T-cell (primary cell): ENCODE results near the gene ZNF699. TPM values are rescaled to one million over a fixed set of nuclear protein-coding genes. Genes with fewer than 3 reads are reported as not detected.

Source experiments
- ATAC-seq, 4 experiments: fragments of 200-7000 bp in 3 of 4; fragments of 150-1000 bp in 1 of 4; cut with Tn5 transposase; replicated peaks in 1 of 4; 1 replicate in 3 of 4; 2 replicates in 1 of 4; pipeline ENCODE4 v1.10.0; 2021; ENCODE audit warnings: moderate library complexity in 3 of 4, mild to moderate bottlenecking in 2 of 4, moderate number of reproducible peaks in 1 of 4
- CTCF ChIA-PET, 2 donors: fragments of 300-600 bp; sonication (Branson Sonifier 250); formaldehyde crosslinking; loops; one replicate each; lab custom pipeline; 2022; ENCODE audit warnings: antibody characterized with exemption in 2 of 2; lab: Charles Lee
- POLR2A ChIA-PET, 2 donors: fragments of 300-600 bp; sonication (Branson Sonifier 250); formaldehyde crosslinking; loops; one replicate each; lab custom pipeline; 2022; ENCODE audit warnings: antibody characterized with exemption in 2 of 2; lab: Charles Lee
- DNase-seq, 35 experiments: peaks; one replicate each; pipeline versions ENCODE4 v3.0.0 to v3.0.0-alpha.2; 2013 to 2023
- H3K27ac ChIP-seq: one replicate; pipeline ENCODE4 v1.5.1; 2013; ENCODE audit warnings: low read length
- H3K27me3 ChIP-seq, 2 experiments: replicated peaks in 1 of 2; 1 replicate in 1 of 2; 2 replicates in 1 of 2; pipeline versions ENCODE4 v1.6.1 to v1.7.0; 2013; ENCODE audit warnings: low read length in 1 of 2, mixed read lengths in 1 of 2; ENCODE audit not compliant: control insufficient read depth in 2 of 2, insufficient read depth in 2 of 2; ENCODE audit errors: extremely low read depth in 1 of 2
- H3K36me3 ChIP-seq, 2 donors: 1 replicate in 1 of 2; 2 replicates in 1 of 2; pipeline versions ENCODE4 v1.6.1 to v1.7.0; 2013; ENCODE audit warnings: low read length in 1 of 2; ENCODE audit not compliant: control insufficient read depth in 2 of 2, insufficient read depth in 1 of 2; ENCODE audit errors: extremely low read depth in 1 of 2
- H3K4me1 ChIP-seq, 2 experiments: 1 replicate in 1 of 2; 2 replicates in 1 of 2; pipeline versions ENCODE4 v1.6.1 to v1.7.0; 2013; ENCODE audit warnings: low read length in 2 of 2, mixed read lengths in 1 of 2; ENCODE audit not compliant: insufficient read depth in 2 of 2, control insufficient read depth in 1 of 2; ENCODE audit errors: extremely low read depth in 1 of 2
- H3K4me3 ChIP-seq, 2 donors: 1 replicate in 1 of 2; 2 replicates in 1 of 2; pipeline versions ENCODE4 v1.5.1 to v1.7.0; 2013; ENCODE audit warnings: mild to moderate bottlenecking in 2 of 2, low read length in 1 of 2, moderate library complexity in 1 of 2; ENCODE audit not compliant: control insufficient read depth in 1 of 2; ENCODE audit errors: extremely low read depth in 1 of 2
- H3K9me3 ChIP-seq: 2 replicates; pipeline ENCODE4 v1.7.0; 2013
- H3K27ac Mint-ChIP-seq, 2 donors: one replicate each; pipeline ENCODE4 v1.8.0; 2020 to 2021; ENCODE audit warnings: mild to moderate bottlenecking in 2 of 2, mixed read lengths in 2 of 2
- H3K27me3 Mint-ChIP-seq, 2 donors: one replicate each; pipeline ENCODE4 v1.8.0; 2021 to 2022; ENCODE audit warnings: mixed read lengths in 2 of 2
- H3K36me3 Mint-ChIP-seq: one replicate; pipeline ENCODE4 v1.8.0; 2021; ENCODE audit warnings: mixed read lengths
- H3K4me1 Mint-ChIP-seq, 3 donors: one replicate each; pipeline ENCODE4 v1.8.0; 2020 to 2022; ENCODE audit warnings: mixed read lengths in 3 of 3, mild to moderate bottlenecking in 1 of 3
- H3K4me3 Mint-ChIP-seq, 3 donors: one replicate each; pipeline ENCODE4 v1.8.0; 2020 to 2022; ENCODE audit warnings: mild to moderate bottlenecking in 3 of 3, mixed read lengths in 3 of 3, moderate library complexity in 3 of 3
- H3K9me3 Mint-ChIP-seq, 3 donors: one replicate each; pipeline ENCODE4 v1.8.0; 2020 to 2022; ENCODE audit warnings: mixed read lengths in 3 of 3
- WGBS: methylation state at CpG from one replicate; pipeline ENCODE4 v1.1.5; 2013; ENCODE audit warnings: missing lambda C conversion rate; ENCODE audit not compliant: insufficient coverage; 5-methylcytosine and 5-hydroxymethylcytosine counted together
- total RNA-seq, 35 experiments: library from RNA in 6 of 35; stranded (reverse) in 6 of 35; fragments of 120-200 nt in 1 of 35; gene quantifications; one replicate each; pipeline versions ENCODE4 v1.2.1 to v1.2.4 and lab custom pipeline; 2013 to 2026

The ZNF699 gene
- total RNA-seq, 5 donors from 2014 or later (not counting 1 experiment from before 2014, with no cell fraction given): 11.3 to 23.0 (median 17.9) TPM

- peaks cover 44% of the 10 kb centered on the region for H3K9me3 ChIP-seq
- ChIA-PET CTCF (interaction anchor here in 1 of 2 donors (0.7 kb wide), 1 partner anchor 27 kb away, joined by 3 read pairs; no protein-coding TSS in a partner anchor), POLR2A (no interaction called here)
- H3K36me3 ChIP-seq: peaks cover 20 to 30% of the 10 kb centered on the region in 2 donors
- Mint-ChIP-seq H3K9me3 (peaks cover 15 to 71% (median 50%) of the 10 kb centered on the region in 3 donors), H3K4me1 (no peaks in the 10 kb centered on the region), H3K27ac (no peak overlapping the region), H3K36me3 (peaks cover 79% of the 10 kb centered on the region), H3K27me3 (no peaks in the 10 kb centered on the region), H3K4me3 (no peak overlapping the region)
- H3K27me3 ChIP-seq: no peaks in the 10 kb centered on the region
- ATAC-seq: no peak
- H3K4me1 ChIP-seq: no peaks in the 10 kb centered on the region
- no peak overlapping the region for H3K27ac ChIP-seq
- DNase-seq: no peak
- no peak overlapping the region for H3K4me3 ChIP-seq
- WGBS: no CpG with 5 or more reads among the region's 2 CpGs
Measured at GRCh38 chr19:9345005-9345404, 35.4 kb upstream of the ZNF699 start.

- ChIA-PET POLR2A (no interaction called here), CTCF (no interaction called here)
- H3K36me3 ChIP-seq: peaks cover 17 to 50% of the 10 kb centered on the region in 2 donors
- ATAC-seq (no peak), DNase-seq (no peak)
- Mint-ChIP-seq H3K36me3 (peaks cover 81% of the 10 kb centered on the region), H3K27ac (no peak overlapping the region), H3K4me3 (no peak overlapping the region), H3K27me3 (no peaks in the 10 kb centered on the region), H3K9me3 (peaks cover 25 to 71% (median 54%) of the 10 kb centered on the region in 3 donors), H3K4me1 (no peaks in the 10 kb centered on the region)
- H3K4me3 ChIP-seq: peak overlapping the region in 1 of 2 donors; percentile 32
- no peak overlapping the region for H3K27ac ChIP-seq
- WGBS: no CpG with 5 or more reads among the region's 6 CpGs
- no peaks in the 10 kb centered on the region for H3K4me1 ChIP-seq
- no peaks in the 10 kb centered on the region for H3K27me3 ChIP-seq
- H3K9me3 ChIP-seq: peaks cover 53% of the 10 kb centered on the region
Measured at GRCh38 chr19:9342610-9343304, 33.1 kb upstream of the ZNF699 start.

- ChIA-PET POLR2A (no interaction called here), CTCF (no interaction called here)
- Histone ChIP-seq H3K9me3 (peaks cover 21% of the 10 kb centered on the region), H3K27me3 (no peaks in the 10 kb centered on the region), H3K4me1 (peaks cover 0 to 2% of the 10 kb centered on the region in 2 experiments), H3K36me3 (peaks cover 10 to 32% of the 10 kb centered on the region in 2 donors), H3K27ac (no peak overlapping the region), H3K4me3 (no peak overlapping the region)
- peaks cover 17 to 62% (median 43%) of the 10 kb centered on the region in 3 donors for H3K9me3 Mint-ChIP-seq
- H3K4me3 Mint-ChIP-seq: no peak overlapping the region
- H3K4me1 Mint-ChIP-seq: peaks cover 13 to 16% (median 15%) of the 10 kb centered on the region in 3 donors
- H3K36me3 Mint-ChIP-seq: peaks cover 81% of the 10 kb centered on the region
- DNase-seq (no peak), ATAC-seq (no peak)
- H3K27me3 Mint-ChIP-seq: no peaks in the 10 kb centered on the region
- H3K27ac Mint-ChIP-seq: no peak overlapping the region
Measured at GRCh38 chr19:9329999-9330398, 20.4 kb upstream of the ZNF699 start.

- Mint-ChIP-seq H3K27ac (peak overlapping the region; percentile 70 to 97), H3K4me3 (peak overlapping the region; percentile 84 to 95 (median 90)), H3K36me3 (peaks cover 45% of the 10 kb centered on the region), H3K4me1 (peaks cover 29 to 33% (median 31%) of the 10 kb centered on the region in 3 donors), H3K27me3 (no peaks in the 10 kb centered on the region), H3K9me3 (peaks cover 0 to 37% (median 25%) of the 10 kb centered on the region in 3 donors)
- Histone ChIP-seq H3K9me3 (peaks cover 8% of the 10 kb centered on the region), H3K27me3 (no peaks in the 10 kb centered on the region), H3K27ac (peak overlapping the region; percentile 78), H3K4me3 (peak overlapping the region; percentile 71 to 73), H3K36me3 (peaks cover 2 to 5% of the 10 kb centered on the region in 2 donors), H3K4me1 (peaks cover 4 to 21% of the 10 kb centered on the region in 2 experiments)
- no peak for ATAC-seq
- ChIA-PET POLR2A (no interaction called here), CTCF (no interaction called here)
- peak in 1 of 35 experiments; percentile 19 for DNase-seq
- 56% methylated on average over 4 of the region's 9 CpGs for WGBS
Measured at GRCh38 chr19:9324584-9324962, 14.9 kb upstream of the ZNF699 start.

- Mint-ChIP-seq H3K4me3 (peak within 1 kb of the TSS; percentile 84 to 95 (median 90)), H3K9me3 (peaks cover 0 to 34% (median 22%) of the 10 kb centered on the region in 3 donors), H3K36me3 (peaks cover 40% of the 10 kb centered on the region), H3K27me3 (no peaks in the 10 kb centered on the region), H3K27ac (peak within 1 kb of the TSS; percentile 97), H3K4me1 (peaks cover 29 to 33% (median 31%) of the 10 kb centered on the region in 3 donors)
- H3K4me1 ChIP-seq: peaks cover 4 to 21% of the 10 kb centered on the region in 2 experiments
- peak; percentile 91 to 99 (median 96) for DNase-seq
- ChIA-PET CTCF (interaction anchor here (0.6 to 1.0 kb wide), 6 partner anchors 10 to 260 kb away, joined by 3 to 11 read pairs (median 4); partner anchors contain the start of gene ZNF266 (in 1 of the 2)), POLR2A (interaction anchor here (0.6 to 0.7 kb wide), 3 partner anchors 14 to 302 kb away, joined by 3 to 5 read pairs (median 4); no protein-coding TSS in a partner anchor)
- H3K4me3 ChIP-seq: peak within 1 kb of the TSS; percentile 71 to 73
- H3K27me3 ChIP-seq: no peaks in the 10 kb centered on the region
- WGBS: 0% methylated on average over 35 of the region's 48 CpGs
- H3K36me3 ChIP-seq: peaks cover 2 to 5% of the 10 kb centered on the region in 2 donors
- peaks cover 8% of the 10 kb centered on the region for H3K9me3 ChIP-seq
- ATAC-seq: peak; percentile 95 to 97 (median 96)
- peak within 1 kb of the TSS; percentile 78 for H3K27ac ChIP-seq
Measured at GRCh38 chr19:9323919-9324583, 14.4 kb upstream of the ZNF699 start, which contains the start of gene ZNF559. ZNF559 (plus strand) TSS chr19:9324179; CDS start chr19:9338550, 14,371 bp downstream.

GRCh38 chr19:9323557-9323918 lies 13.9 kb upstream of the ZNF699 start:
- POLR2A ChIA-PET: interaction anchor here (0.6 to 0.7 kb wide), 3 partner anchors 13 to 303 kb away, joined by 3 to 5 read pairs (median 4); no protein-coding TSS in a partner anchor
- peaks cover 34% of the 10 kb centered on the region for H3K36me3 Mint-ChIP-seq
- CTCF ChIA-PET: interaction anchor here (0.6 to 1.0 kb wide), 6 partner anchors 10 to 260 kb away, joined by 3 to 11 read pairs (median 4); partner anchors contain the start of gene ZNF266 (in 1 of the 2)
- peaks cover 0 to 30% (median 19%) of the 10 kb centered on the region in 3 donors for H3K9me3 Mint-ChIP-seq
- H3K27ac Mint-ChIP-seq: peak overlapping the region; percentile 97
- peak overlapping the region; percentile 78 for H3K27ac ChIP-seq
- peak overlapping the region; percentile 84 to 95 (median 90) for H3K4me3 Mint-ChIP-seq
- H3K9me3 ChIP-seq: peaks cover 5% of the 10 kb centered on the region
- WGBS: 4% methylated on average over 9 of the region's 9 CpGs
- ATAC-seq (peak; percentile 6 to 48 (median 32)), DNase-seq (peak in 6 of 35 experiments; percentile 8 to 43 (median 16))
- no peaks in the 10 kb centered on the region for H3K27me3 Mint-ChIP-seq
- peaks cover 1 to 5% of the 10 kb centered on the region in 2 donors for H3K36me3 ChIP-seq
- H3K4me3 ChIP-seq: peak overlapping the region; percentile 71 to 73
- H3K27me3 ChIP-seq: no peaks in the 10 kb centered on the region
- peaks cover 4 to 21% of the 10 kb centered on the region in 2 experiments for H3K4me1 ChIP-seq
- H3K4me1 Mint-ChIP-seq: peaks cover 29 to 32% (median 31%) of the 10 kb centered on the region in 3 donors
